Measurements from ENCODE around the gene ARHGAP15.

Gene ARHGAP15

DNA sequence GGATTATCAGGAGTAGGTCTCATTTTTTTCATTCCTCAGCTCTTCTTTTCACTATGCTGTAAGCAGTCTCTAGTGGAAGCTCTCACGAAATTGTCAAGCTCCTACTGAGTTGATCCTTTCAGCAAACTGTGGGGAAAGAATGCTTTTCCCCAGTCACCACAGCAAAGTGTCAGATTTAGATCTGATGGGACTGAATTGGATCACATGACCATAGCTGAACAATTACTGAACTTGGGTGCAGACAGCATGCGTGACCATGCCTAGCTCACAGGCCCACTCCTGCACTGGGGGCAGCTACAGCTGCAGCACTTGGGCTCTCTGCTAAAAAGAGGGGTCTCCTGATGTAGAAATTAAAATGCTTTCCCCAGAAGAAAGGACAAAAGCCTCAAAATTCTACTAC, 3.1 kb downstream of the ARHGAP15 start:
- no peak for DNase-seq (ENCODE audit: low read depth, low spot score)
- H3K9ac ChIP-seq (ENCODE audit: insufficient read length, low read depth), result no peak overlapping the region
- H3K4me1 ChIP-seq (ENCODE audit: insufficient read depth, insufficient read length), result no peaks in the 10 kb centered on the region
- TF ChIP-seq YY1 (IDR thresholded peaks at IDR 0.05; ENCODE audit: insufficient read depth, insufficient read length) (no peak), SUZ12 (IDR thresholded peaks at IDR 0.05; ENCODE audit: extremely low read depth, insufficient read depth, insufficient read length) (no peak), ZNF274 (IDR thresholded peaks at IDR 0.05; ENCODE audit: low read depth, low read length) (no peak)
- H3K9me3 ChIP-seq (ENCODE audit: insufficient read depth, low read length), result no peaks in the 10 kb centered on the region
- no peaks in the 10 kb centered on the region for H3K36me3 ChIP-seq (ENCODE audit: insufficient read depth, insufficient read length, low read length)
- no peaks in the 10 kb centered on the region for H3K27me3 ChIP-seq (ENCODE audit: insufficient read depth, insufficient read length)
- H3K4me3 ChIP-seq (ENCODE audit: insufficient read length, low read depth), result no peak overlapping the region

DNA sequence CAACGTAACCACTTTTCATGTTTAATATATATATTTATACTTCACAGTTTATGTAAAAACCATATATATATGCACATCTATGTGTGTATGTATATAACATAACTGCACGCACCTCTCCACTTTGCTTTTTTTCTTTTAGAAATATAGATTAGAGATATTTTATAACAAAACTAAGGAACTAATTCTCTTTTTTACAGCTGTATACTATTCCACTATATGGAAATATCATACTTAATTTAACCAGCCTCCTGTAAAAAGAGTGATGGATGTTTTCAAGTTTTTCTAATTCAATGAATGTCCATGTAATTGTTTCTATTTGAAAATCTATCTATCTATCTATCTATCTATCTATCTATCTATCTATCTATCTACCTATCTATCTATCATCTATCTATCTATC, 4.6 kb downstream of the ARHGAP15 start:
- DNase-seq (ENCODE audit: low read depth, low spot score), result no peak
- TF ChIP-seq SUZ12 (IDR thresholded peaks at IDR 0.05; ENCODE audit: extremely low read depth, insufficient read depth, insufficient read length) (no peak), ZNF274 (IDR thresholded peaks at IDR 0.05; ENCODE audit: low read depth, low read length) (no peak), YY1 (IDR thresholded peaks at IDR 0.05; ENCODE audit: insufficient read depth, insufficient read length) (no peak)
- no peak overlapping the region for H3K4me3 ChIP-seq (ENCODE audit: insufficient read length, low read depth)
- H3K27me3 ChIP-seq (ENCODE audit: insufficient read depth, insufficient read length), result no peaks in the 10 kb centered on the region
- H3K4me1 ChIP-seq (ENCODE audit: insufficient read depth, insufficient read length), result no peaks in the 10 kb centered on the region
- H3K9ac ChIP-seq (ENCODE audit: insufficient read length, low read depth), result no peak overlapping the region
- no peaks in the 10 kb centered on the region for H3K9me3 ChIP-seq (ENCODE audit: insufficient read depth, low read length)
- H3K36me3 ChIP-seq (ENCODE audit: insufficient read depth, insufficient read length, low read length), result no peaks in the 10 kb centered on the region

GRCh38 chr2:143138292-143138691, 9.1 kb downstream of the ARHGAP15 start:
- H3K4me3 ChIP-seq (ENCODE audit: insufficient read length, low read depth), result no peak overlapping the region
- no peak overlapping the region for H3K9ac ChIP-seq (ENCODE audit: insufficient read length, low read depth)

GRCh38 chr2:143139835-143140393, 10.7 kb downstream of the ARHGAP15 start:
- Histone ChIP-seq H3K27me3 (ENCODE audit: insufficient read depth, insufficient read length) (no peaks in the 10 kb centered on the region), H3K4me1 (ENCODE audit: insufficient read depth, insufficient read length) (no peaks in the 10 kb centered on the region), H3K4me3 (ENCODE audit: insufficient read length, low read depth) (no peak overlapping the region), H3K9ac (ENCODE audit: insufficient read length, low read depth) (no peak overlapping the region), H3K9me3 (ENCODE audit: insufficient read depth, low read length) (no peaks in the 10 kb centered on the region), H3K36me3 (ENCODE audit: insufficient read depth, insufficient read length, low read length) (no peaks in the 10 kb centered on the region)
- no peak for DNase-seq (ENCODE audit: low read depth, low spot score)
- TF ChIP-seq ZNF274 (IDR thresholded peaks at IDR 0.05; ENCODE audit: low read depth, low read length), result no peak
- TF ChIP-seq SUZ12 (IDR thresholded peaks at IDR 0.05; ENCODE audit: extremely low read depth, insufficient read depth, insufficient read length), result no peak
- no peak for TF ChIP-seq YY1 (IDR thresholded peaks at IDR 0.05; ENCODE audit: insufficient read depth, insufficient read length)

More at GRCh38 chr2:143138292-143138691, 9.1 kb downstream of the ARHGAP15 start:
- H3K36me3 ChIP-seq (ENCODE audit: insufficient read depth, insufficient read length, low read length), result no peaks in the 10 kb centered on the region
- no peaks in the 10 kb centered on the region for H3K4me1 ChIP-seq (ENCODE audit: insufficient read depth, insufficient read length)
- TF ChIP-seq SUZ12 (IDR thresholded peaks at IDR 0.05; ENCODE audit: extremely low read depth, insufficient read depth, insufficient read length), result no peak
- TF ChIP-seq ZNF274 (IDR thresholded peaks at IDR 0.05; ENCODE audit: low read depth, low read length), result no peak
- TF ChIP-seq YY1 (IDR thresholded peaks at IDR 0.05; ENCODE audit: insufficient read depth, insufficient read length), result no peak
- no peak for DNase-seq (ENCODE audit: low read depth, low spot score)
- H3K9me3 ChIP-seq (ENCODE audit: insufficient read depth, low read length), result no peaks in the 10 kb centered on the region
- H3K27me3 ChIP-seq (ENCODE audit: insufficient read depth, insufficient read length), result no peaks in the 10 kb centered on the region

- Histone ChIP-seq H3K4me3 (ENCODE audit: insufficient read length, low read depth) (no peak overlapping the region), H3K36me3 (ENCODE audit: insufficient read depth, insufficient read length, low read length) (no peaks in the 10 kb centered on the region), H3K4me1 (ENCODE audit: insufficient read depth, insufficient read length) (no peaks in the 10 kb centered on the region), H3K9ac (ENCODE audit: insufficient read length, low read depth) (no peak overlapping the region), H3K27me3 (ENCODE audit: insufficient read depth, insufficient read length) (no peaks in the 10 kb centered on the region), H3K9me3 (ENCODE audit: insufficient read depth, low read length) (no peaks in the 10 kb centered on the region)
- DNase-seq (ENCODE audit: low read depth, low spot score), result no peak
- no peak for TF ChIP-seq YY1 (IDR thresholded peaks at IDR 0.05; ENCODE audit: insufficient read depth, insufficient read length)
- TF ChIP-seq SUZ12 (IDR thresholded peaks at IDR 0.05; ENCODE audit: extremely low read depth, insufficient read depth, insufficient read length), result no peak
- TF ChIP-seq ZNF274 (IDR thresholded peaks at IDR 0.05; ENCODE audit: low read depth, low read length), result no peak
Observed at GRCh38 chr2:143140864-143141661, 11.8 kb downstream of the ARHGAP15 start.

GRCh38 chr2:143142598-143142997, 13.4 kb downstream of the ARHGAP15 start:
- no peak overlapping the region for H3K4me3 ChIP-seq (ENCODE audit: insufficient read length, low read depth)
- DNase-seq (ENCODE audit: low read depth, low spot score), result no peak
- TF ChIP-seq ZNF274 (IDR thresholded peaks at IDR 0.05; ENCODE audit: low read depth, low read length), result no peak
- TF ChIP-seq SUZ12 (IDR thresholded peaks at IDR 0.05; ENCODE audit: extremely low read depth, insufficient read depth, insufficient read length), result no peak
- no peak for TF ChIP-seq YY1 (IDR thresholded peaks at IDR 0.05; ENCODE audit: insufficient read depth, insufficient read length)
- H3K9ac ChIP-seq (ENCODE audit: insufficient read length, low read depth), result no peak overlapping the region
- no peaks in the 10 kb centered on the region for H3K36me3 ChIP-seq (ENCODE audit: insufficient read depth, insufficient read length, low read length)
- H3K4me1 ChIP-seq (ENCODE audit: insufficient read depth, insufficient read length), result no peaks in the 10 kb centered on the region
- H3K27me3 ChIP-seq (ENCODE audit: insufficient read depth, insufficient read length), result no peaks in the 10 kb centered on the region
- H3K9me3 ChIP-seq (ENCODE audit: insufficient read depth, low read length), result no peaks in the 10 kb centered on the region

DNA sequence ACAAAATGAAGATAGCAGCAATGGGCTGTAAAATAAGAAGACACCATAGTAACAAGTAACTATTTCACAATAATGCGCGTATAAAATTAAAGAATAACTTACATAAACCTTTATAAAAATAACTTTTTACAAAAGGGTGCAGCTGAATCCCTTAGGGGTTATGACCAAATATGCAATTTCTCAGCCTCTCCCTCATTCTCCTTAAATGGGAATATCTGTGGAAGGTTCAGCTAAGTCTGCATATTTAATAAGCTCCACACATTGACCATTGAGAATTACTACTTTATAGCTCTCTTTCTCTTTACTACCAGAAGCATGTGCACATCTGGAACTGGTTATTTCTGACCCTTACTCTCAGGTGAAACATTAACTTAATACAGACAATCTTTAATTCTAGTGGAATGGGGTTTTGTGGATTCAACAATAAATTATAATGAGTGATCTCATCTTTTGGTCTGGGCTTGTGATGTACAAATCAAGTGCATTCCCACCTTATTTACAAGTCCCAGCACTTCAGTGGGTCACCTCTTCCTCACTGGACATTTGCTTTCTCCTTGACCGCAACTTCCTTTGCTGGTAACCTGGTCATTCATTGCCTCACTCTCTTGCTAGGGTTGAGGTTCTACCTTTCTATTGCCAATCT, 15.7 kb downstream of the ARHGAP15 start:
- Histone ChIP-seq H3K9ac (ENCODE audit: insufficient read length, low read depth) (no peak overlapping the region), H3K27me3 (ENCODE audit: insufficient read depth, insufficient read length) (no peaks in the 10 kb centered on the region), H3K4me3 (ENCODE audit: insufficient read length, low read depth) (no peak overlapping the region), H3K9me3 (ENCODE audit: insufficient read depth, low read length) (no peaks in the 10 kb centered on the region), H3K4me1 (ENCODE audit: insufficient read depth, insufficient read length) (no peaks in the 10 kb centered on the region), H3K36me3 (ENCODE audit: insufficient read depth, insufficient read length, low read length) (no peaks in the 10 kb centered on the region)
- DNase-seq (ENCODE audit: low read depth, low spot score), result no peak
- TF ChIP-seq ZNF274 (IDR thresholded peaks at IDR 0.05; ENCODE audit: low read depth, low read length) (no peak), SUZ12 (IDR thresholded peaks at IDR 0.05; ENCODE audit: extremely low read depth, insufficient read depth, insufficient read length) (no peak), YY1 (IDR thresholded peaks at IDR 0.05; ENCODE audit: insufficient read depth, insufficient read length) (no peak)

All from NT2/D1 (cell line).